CD4-positive, alpha-beta T cell treated with Interferon gamma for 1 hour (primary cell): ENCODE results near the gene NAV3.

Source experiments
- DNase-seq: peaks from one replicate; pipeline ENCODE4 v3.0.0-alpha.2; 2020

Gene NAV3

GRCh38 chr12:77830583-77831351 is at the start of gene NAV3:
NAV3 (plus strand) TSS chr12:77830894; CDS start chr12:77831462, 568 bp downstream.
- DNase-seq = no peak

- DNase-seq = no peak
These were observed 48.7 kb upstream of the NAV3 start for GRCh38 chr12:77782034-77782433.

DNA sequence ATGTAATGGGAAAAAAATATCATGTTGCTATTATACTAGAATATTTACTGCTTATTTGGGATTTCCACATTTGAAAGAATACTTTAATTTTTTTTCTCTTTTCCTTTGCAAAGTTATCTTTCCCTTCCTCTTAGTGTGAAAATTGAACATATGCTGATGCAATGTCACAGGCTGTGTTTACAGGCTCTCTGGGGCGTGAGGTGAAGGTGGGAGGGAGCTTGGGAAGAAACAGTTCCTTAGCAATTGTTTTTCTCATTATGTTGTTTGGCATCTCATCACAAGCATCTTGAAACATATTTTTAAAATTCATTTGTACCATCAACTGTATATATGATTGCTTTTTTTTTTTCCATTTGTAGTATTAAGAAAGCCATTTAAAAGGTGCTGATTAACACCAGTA is 47.9 kb upstream of the NAV3 start:
- no peak for DNase-seq

- DNase-seq = no peak
These were observed 45.5 kb upstream of the NAV3 start for GRCh38 chr12:77785211-77785610.

DNA sequence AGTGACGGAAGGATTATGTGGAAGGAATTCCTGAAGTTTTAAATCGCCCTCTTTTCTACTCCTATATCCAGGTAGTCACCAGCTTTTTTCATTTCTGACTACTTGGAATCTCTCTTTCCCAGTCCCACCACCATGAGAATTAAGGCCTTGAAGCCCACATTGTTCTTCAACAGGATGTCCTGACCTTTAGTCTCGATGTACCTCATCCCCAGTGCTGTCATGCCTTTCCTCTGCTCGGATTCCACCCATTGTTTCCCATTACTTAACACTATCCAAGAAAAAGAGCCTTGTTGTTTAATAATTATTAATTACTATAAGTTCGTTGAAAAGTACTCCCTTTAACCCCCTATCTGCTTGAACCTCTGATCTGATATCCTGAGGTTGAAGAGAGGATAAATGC is 44.0 kb upstream of the NAV3 start:
- no peak for DNase-seq

DNA sequence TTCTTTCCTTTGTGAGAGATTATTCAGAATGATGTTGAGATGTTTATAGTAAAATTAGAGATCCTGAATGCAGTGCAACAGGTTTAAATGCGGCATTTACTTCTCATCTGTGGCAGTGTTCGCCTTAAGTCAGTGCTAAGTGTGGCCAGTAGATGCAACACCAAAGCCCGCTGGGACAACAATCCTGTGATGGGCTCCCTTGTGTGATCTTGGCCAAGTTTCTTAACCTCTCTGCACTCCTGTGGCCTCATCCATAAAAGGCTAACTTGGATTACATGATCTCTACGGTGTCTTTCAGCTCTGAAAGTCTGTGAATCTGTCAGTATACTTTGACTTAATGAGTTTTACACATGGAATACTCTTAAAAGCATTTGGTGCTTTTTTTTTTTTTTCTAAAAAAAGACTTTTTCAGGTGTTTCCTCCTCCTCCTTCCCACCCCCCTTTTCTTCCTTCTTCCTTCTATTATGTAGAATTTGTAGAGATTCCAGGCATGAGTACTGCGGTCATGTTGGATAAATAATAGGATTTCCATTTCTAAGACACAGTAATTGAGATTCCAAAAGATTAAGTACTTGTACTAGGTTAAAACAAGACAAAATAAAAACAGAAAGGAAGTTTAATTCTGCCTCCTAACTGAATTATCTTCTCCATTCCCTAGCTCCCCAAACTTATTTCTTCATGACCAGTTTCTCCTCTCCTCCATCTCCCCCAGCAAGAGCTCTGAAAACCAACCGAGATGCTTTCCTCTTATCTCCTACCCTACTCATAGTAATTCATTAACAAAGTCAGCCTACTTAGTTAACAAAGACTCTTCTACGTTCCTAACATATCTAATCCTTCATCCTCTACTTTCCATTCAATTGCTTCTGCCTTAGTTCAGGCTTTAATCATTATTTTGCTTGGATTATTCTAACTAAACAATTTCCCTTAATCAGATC is 42.2 kb upstream of the NAV3 start:
- DNase-seq = no peak

DNA sequence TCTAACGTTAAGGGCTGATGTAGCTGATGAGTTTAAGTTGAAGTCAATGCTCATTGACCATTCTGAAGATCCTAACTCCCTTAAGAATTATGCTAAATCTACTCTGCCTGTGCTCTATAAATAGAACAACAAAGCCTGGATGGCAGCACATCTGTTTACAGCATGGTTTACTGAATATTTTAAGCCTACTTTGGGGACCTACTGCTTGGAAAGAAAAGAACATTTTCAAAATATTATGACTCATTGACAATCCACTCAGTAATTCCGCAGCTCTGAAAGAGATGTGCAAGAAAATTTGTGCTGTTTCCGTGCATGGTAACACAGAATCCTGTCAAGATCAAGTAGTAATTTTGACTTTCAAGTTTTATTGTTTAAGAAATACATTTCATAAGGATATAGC is 35.0 kb upstream of the NAV3 start:
- DNase-seq = no peak

- DNase-seq = no peak
These were observed 33.9 kb upstream of the NAV3 start for GRCh38 chr12:77796775-77797174.

- no peak for DNase-seq
These were observed 30.2 kb upstream of the NAV3 start for GRCh38 chr12:77800501-77800900.

GRCh38 chr12:77808534-77808933 is 22.2 kb upstream of the NAV3 start:
- DNase-seq = no peak

DNA sequence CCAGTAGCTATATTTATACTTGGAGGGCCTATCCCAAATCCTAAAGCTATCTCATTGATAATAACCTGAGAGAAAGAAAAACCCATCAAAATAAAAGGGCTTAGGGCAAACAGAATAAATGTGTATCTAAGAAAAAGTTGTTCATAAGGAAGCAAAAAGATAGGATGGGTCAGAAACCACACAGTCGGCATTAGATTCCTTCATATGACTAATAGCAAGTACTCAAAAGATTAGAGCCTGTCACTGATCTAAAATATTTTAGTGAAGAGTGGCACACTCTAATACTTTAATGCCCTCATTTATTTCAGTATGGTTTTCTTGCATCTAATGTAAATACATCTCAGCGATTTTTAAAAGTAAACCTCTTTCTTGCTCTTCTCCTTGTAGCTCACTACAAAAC is 17.1 kb upstream of the NAV3 start:
- DNase-seq = no peak

GRCh38 chr12:77814386-77814785 is 16.3 kb upstream of the NAV3 start:
- no peak for DNase-seq

DNA sequence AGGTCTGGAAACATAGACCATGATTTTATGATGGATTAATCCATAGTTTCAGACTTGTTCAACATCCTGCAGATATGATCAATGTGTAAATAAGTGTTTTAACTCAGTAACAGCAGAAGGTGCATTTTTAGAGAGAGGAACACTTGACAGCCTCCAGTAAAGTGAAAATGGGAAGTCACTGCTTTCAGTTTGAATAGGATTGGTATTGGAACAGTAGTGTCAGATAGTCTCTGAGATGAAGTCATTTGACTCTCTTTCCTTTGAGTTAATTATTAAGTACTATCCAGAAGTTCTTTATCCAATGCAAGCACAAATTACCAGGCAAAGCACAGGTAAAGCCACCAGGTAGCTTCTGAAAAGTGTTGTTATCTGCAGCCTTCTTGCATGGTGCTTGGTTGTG is 14.5 kb upstream of the NAV3 start:
- DNase-seq = no peak

DNA sequence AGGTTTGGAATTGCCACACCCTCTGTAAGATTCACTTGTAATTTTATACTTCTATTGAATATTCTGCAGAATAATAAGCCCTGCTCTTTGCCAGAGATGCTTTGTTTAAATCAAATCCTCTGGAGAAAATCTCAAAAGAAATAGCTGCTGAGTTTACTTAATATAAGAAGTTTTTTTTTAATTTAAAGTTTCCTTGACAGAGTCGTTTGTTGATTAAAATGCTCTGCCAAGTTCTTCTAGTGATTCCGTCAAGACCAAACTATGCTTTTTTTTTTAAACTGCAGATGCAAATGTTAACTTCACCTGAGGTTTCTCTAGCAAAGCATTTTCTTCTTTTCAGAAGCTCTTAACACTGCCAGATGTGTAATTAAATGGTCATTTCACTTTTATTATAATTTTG is 13.4 kb upstream of the NAV3 start:
- no peak for DNase-seq

DNA sequence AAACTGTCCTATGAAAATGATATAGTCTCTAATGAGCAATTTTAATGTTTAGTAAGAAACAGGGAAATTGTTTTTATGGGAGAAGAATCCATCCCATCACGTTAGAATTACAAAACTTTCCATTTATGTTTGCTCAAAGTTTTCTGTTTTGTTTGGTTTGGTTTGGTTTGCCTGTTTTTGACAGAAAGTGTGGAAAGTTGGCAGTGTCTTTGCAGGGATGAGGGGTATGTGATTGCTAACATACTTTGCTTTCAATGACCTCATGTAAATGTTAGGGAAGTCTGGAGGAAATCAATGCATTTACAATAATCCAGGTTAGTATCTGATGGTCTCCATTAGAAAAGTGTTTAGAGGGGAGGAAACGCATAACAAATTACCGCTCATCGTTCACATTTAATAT is 12.3 kb upstream of the NAV3 start:
- DNase-seq = no peak

DNA sequence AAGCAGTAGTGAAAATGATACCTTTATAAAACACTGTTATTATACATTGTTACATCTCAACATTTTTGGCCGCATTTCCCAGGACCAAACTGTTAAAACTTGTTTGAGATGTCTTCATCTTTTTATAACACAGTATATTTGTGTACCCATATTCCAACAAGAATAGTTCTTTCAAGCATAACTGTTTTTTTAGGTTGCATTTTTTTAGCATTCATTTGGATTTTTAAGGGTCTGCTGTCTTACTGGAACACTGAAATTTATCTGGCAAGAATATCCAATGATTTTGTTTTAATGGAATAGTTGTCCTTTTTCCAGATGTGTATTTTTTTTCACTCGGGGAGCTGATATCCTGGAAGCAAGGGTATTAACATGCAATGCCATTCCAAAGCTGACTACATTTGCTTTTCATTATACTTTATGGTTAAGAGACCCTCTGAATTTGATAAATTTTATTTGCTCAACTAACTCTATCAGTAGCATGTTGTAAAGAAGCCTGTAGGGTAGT is 8.9 kb upstream of the NAV3 start:
- no peak for DNase-seq

- DNase-seq = no peak
These were observed 2.6 kb downstream of the NAV3 start for GRCh38 chr12:77833329-77833728.

DNA sequence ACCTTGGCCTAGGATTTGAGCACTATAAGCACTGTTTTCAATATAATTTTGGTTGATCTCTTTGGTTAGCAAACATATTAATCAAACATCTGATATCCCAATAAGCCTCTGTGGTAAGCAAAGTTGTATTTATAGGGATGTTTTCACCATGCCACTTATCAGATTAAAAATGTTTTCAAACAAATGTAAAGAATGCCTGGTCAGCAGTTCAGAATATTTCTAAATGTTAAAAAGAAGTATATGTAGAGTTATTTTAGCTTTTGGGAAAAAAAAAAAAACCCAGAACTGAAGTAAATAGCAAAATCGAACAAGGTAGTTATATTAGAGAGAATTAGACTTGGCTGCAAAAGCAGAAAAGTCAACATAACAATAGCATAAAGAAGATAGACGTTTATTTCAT is 3.9 kb downstream of the NAV3 start:
- DNase-seq = no peak

DNA sequence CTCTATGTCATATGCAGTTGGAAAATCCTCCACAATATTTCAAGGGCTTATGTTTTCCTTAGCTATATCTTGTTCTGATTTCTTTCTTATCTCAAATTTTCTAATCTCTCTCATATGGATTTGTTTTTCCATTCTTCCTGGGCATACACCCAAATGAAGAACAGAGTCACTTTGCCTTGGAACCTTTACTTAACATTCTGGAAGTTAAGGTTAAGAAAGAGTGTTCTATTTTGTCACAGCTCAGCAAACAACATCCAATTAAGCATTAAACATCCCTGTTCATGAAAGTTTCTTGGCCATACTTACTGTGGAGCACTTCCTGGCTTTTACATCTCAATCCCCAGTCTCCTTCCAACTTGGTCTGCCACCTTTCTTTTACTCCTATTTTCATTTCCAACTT is 5.3 kb downstream of the NAV3 start:
- no peak for DNase-seq

GRCh38 chr12:77837876-77838291 is 7.2 kb downstream of the NAV3 start:
- DNase-seq = no peak

- no peak for DNase-seq
These were observed 10.8 kb downstream of the NAV3 start for GRCh38 chr12:77841521-77841920.

DNA sequence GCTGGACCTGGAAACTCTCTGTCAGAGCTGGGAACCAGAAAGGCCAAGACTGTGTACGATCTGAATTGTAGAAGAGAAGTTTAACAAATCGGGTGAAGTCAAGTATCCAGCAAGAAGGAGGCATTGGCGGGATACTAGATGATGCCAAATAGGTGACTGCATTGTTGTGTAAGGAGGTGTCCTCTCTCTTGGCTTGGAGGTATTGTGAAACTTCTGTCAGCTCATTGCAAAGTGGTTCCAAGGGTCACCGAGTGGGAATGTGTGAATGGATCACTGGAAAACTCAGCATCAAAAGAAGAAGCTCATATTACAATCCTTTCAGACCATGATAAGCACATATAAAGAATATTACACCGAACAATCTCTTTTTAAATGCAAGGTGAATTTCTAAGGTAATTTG is 11.7 kb downstream of the NAV3 start:
- no peak for DNase-seq

DNA sequence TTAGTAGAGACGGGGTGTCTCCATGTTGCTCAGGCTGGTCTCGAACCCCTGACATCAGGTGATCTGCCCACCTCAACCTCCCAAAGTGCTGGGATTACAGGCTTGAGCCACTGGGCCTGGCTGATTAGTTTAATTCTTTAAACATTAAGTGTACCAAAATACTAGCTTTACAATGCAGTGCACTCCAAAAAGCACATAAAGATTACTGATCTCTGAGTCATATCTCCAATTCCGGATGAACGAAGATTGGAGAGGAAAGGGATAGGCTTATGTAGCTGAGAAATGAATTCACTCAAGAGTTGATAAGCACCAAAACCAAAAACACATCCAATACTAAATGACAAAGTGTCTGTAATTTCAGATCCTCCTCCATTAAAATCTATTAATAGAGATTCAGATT is 15.1 kb downstream of the NAV3 start:
- no peak for DNase-seq

DNA sequence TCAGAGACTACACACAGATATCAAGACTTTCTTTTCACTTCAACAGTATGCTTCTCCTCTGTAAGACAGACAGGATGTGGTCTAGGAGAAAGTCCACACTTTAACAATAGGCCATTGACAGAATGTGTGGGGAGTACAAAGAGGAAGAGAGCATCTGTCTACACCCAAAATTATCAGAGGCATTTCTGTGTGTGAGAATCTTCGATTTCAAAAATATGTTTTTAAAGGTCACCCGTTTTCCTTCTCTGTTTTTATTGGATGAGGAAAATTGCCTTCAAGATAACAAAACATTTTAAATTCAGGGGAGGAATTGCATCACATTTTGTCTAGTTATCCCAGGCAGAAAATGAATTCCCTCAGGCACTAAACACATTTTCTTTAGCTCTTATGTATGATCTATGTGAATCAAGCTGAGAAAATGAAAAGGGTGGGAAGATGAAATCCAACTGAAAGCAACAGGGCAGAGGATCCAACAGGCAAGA is 16.4 kb downstream of the NAV3 start:
- no peak for DNase-seq
